IMR-90 (cell line): ENCODE data around the gene TBC1D22B. TPM values are rescaled to one million over a fixed set of nuclear protein-coding genes. Genes with fewer than 3 reads are reported as not detected.

Experiments used
- ATAC-seq: fragments of 200-7000 bp; cut with Tn5 transposase; 2 replicates; pipeline ENCODE4 v1.9.1; 2020; ENCODE audit warnings: low read depth, mild to moderate bottlenecking, moderate library complexity
- BruUV-seq: library from RNA; stranded (reverse); fragments of 400-500 nt; replicated peaks from 2 replicates; lab custom pipeline; 2021; lab: Mats Ljungman, UMichigan
- CTCF ChIA-PET: fragments of 300-600 bp; formaldehyde crosslinking; extraction: SDS; loops from one replicate; lab custom pipeline; 2021; ENCODE audit warnings: antibody characterized with exemption; lab: Yijun Ruan, JAX
- POLR2A ChIA-PET: fragments of 300-600 bp; sonication (Branson Sonifier 250); formaldehyde crosslinking; loops from one replicate; lab custom pipeline; 2022; ENCODE audit warnings: antibody characterized with exemption; ENCODE audit not compliant: unreplicated experiment; lab: Charles Lee
- DNase-seq: peaks from one replicate; pipeline ENCODE4 v3.0.0; 2013
- H2AFZ ChIP-seq: replicated peaks from 2 replicates; pipeline ENCODE3; 2013; ENCODE audit warnings: low read length, mild to moderate bottlenecking; ENCODE audit not compliant: poor library complexity
- H2AK5ac ChIP-seq: 2 replicates; pipeline ENCODE4 v1.6.1; 2013; ENCODE audit warnings: low read depth, low read length, inconsistent platforms
- H2AK9ac ChIP-seq: replicated peaks from 2 replicates; pipeline ENCODE3; 2013; ENCODE audit warnings: mild to moderate bottlenecking, low read depth, low read length, moderate library complexity; ENCODE audit not compliant: poor library complexity
- H2BK120ac ChIP-seq: 2 replicates; pipeline ENCODE4 v1.6.1; 2013; ENCODE audit warnings: low read depth, low read length, inconsistent platforms
- H2BK15ac ChIP-seq: 3 replicates; pipeline ENCODE4 v1.6.1; 2013; ENCODE audit warnings: low read depth, low read length, inconsistent platforms
- H2BK20ac ChIP-seq: 2 replicates; pipeline ENCODE4 v1.6.1; 2013; ENCODE audit warnings: low read depth, mild to moderate bottlenecking, inconsistent platforms, low read length, moderate library complexity
- H2BK5ac ChIP-seq: 2 replicates; pipeline ENCODE4 v1.6.1; 2013; ENCODE audit warnings: mild to moderate bottlenecking, low read depth, low read length, inconsistent platforms; ENCODE audit not compliant: poor library complexity, severe bottlenecking
- H3K14ac ChIP-seq: replicated peaks from 2 replicates; pipeline ENCODE4 v1.6.1; 2013; ENCODE audit warnings: low read depth, low read length, inconsistent platforms
- H3K18ac ChIP-seq: 2 replicates; pipeline ENCODE4 v1.6.1; 2013; ENCODE audit warnings: low read depth, low read length, control low read depth
- H3K23ac ChIP-seq: 2 replicates; pipeline ENCODE4 v1.6.1; 2013; ENCODE audit warnings: low read depth, low read length, inconsistent platforms
- H3K27ac ChIP-seq: 2 replicates; pipeline ENCODE4 v1.5.1; 2013; ENCODE audit warnings: mild to moderate bottlenecking, control low read depth, low read length; ENCODE audit not compliant: insufficient read depth
- H3K27me3 ChIP-seq: 2 replicates; pipeline ENCODE4 v1.6.1; 2013; ENCODE audit warnings: low read length; ENCODE audit not compliant: control insufficient read depth, insufficient read depth
- H3K36me3 ChIP-seq: 2 replicates; pipeline ENCODE4 v1.6.1; 2013; ENCODE audit warnings: low read length, mixed read lengths; ENCODE audit not compliant: control insufficient read depth, insufficient read depth
- H3K4ac ChIP-seq: 2 replicates; pipeline ENCODE4 v1.6.1; 2013; ENCODE audit warnings: low read depth, low read length, inconsistent platforms
- H3K4me1 ChIP-seq: 2 replicates; pipeline ENCODE4 v1.6.1; 2013; ENCODE audit warnings: low read length, mixed read lengths; ENCODE audit not compliant: control insufficient read depth, insufficient read depth
- H3K4me2 ChIP-seq: 2 replicates; pipeline ENCODE4 v1.6.1; 2013; ENCODE audit warnings: low read depth, mild to moderate bottlenecking, control low read depth, low read length, moderate library complexity
- H3K4me3 ChIP-seq: 2 replicates; pipeline ENCODE4 v1.5.1; 2013; ENCODE audit warnings: low read depth, mild to moderate bottlenecking, control low read depth, low read length, moderate library complexity; ENCODE audit not compliant: insufficient read depth
- H3K56ac ChIP-seq: 2 replicates; pipeline ENCODE4 v1.6.1; 2013; ENCODE audit warnings: low read length, inconsistent platforms; ENCODE audit not compliant: insufficient read depth; ENCODE audit errors: extremely low read depth
- H3K79me1 ChIP-seq, 2 experiments: 2 replicates each; pipeline ENCODE4 v1.6.1; 2013; ENCODE audit warnings: low read length in 2 of 2, inconsistent platforms in 1 of 2, low read depth in 1 of 2
- H3K9ac ChIP-seq: 2 replicates; pipeline ENCODE4 v1.6.1; 2013; ENCODE audit warnings: low read depth, low read length, control low read depth
- H3K9me1 ChIP-seq: 2 replicates; pipeline ENCODE4 v1.6.1; 2013; ENCODE audit warnings: low read length, inconsistent platforms; ENCODE audit not compliant: insufficient read depth
- H3K9me3 ChIP-seq: 2 replicates; pipeline ENCODE4 v1.6.1; 2013; ENCODE audit warnings: low read length; ENCODE audit not compliant: control insufficient read depth, insufficient read depth
- H4K20me1 ChIP-seq: 2 replicates; pipeline ENCODE4 v1.6.1; 2013; ENCODE audit warnings: low read length, inconsistent platforms; ENCODE audit not compliant: insufficient read depth
- H4K5ac ChIP-seq: 2 replicates; pipeline ENCODE4 v1.6.1; 2013; ENCODE audit warnings: mild to moderate bottlenecking, low read depth, low read length, control low read depth
- H4K8ac ChIP-seq, 2 experiments: 2 replicates each; pipeline ENCODE4 v1.6.1; 2013; ENCODE audit warnings: low read depth in 2 of 2, low read length in 2 of 2, control low read depth in 1 of 2, inconsistent platforms in 1 of 2
- H4K91ac ChIP-seq: 2 replicates; pipeline ENCODE4 v1.6.1; 2013; ENCODE audit warnings: low read depth, low read length, inconsistent platforms; ENCODE audit not compliant: insufficient read depth
- BHLHE40 ChIP-seq: fragments of 150-350 bp; IDR thresholded peaks from 2 replicates; pipeline ENCODE4 v1.6.1; 2016; ENCODE audit warnings: mild to moderate bottlenecking, low read depth, low read length
- CEBPB ChIP-seq: IDR thresholded peaks from 2 replicates; pipeline ENCODE4 v1.6.1; 2012; ENCODE audit warnings: low read depth, low read length, improper control_type of control experiment
- CHD1 ChIP-seq: IDR thresholded peaks from 2 replicates; pipeline ENCODE4 v1.6.1; 2012; ENCODE audit warnings: low read depth, low read length, improper control_type of control experiment
- FOS ChIP-seq: fragments of 150-350 bp; IDR thresholded peaks from 2 replicates; pipeline ENCODE4 v1.6.1; 2016; ENCODE audit warnings: low read depth, low read length
- MAFK ChIP-seq: IDR thresholded peaks from 2 replicates; pipeline ENCODE4 v1.6.1; 2012; ENCODE audit warnings: low read depth, low read length, improper control_type of control experiment
- MAZ ChIP-seq: IDR thresholded peaks from 2 replicates; pipeline ENCODE4 v1.6.1; 2012; ENCODE audit warnings: low read depth, mild to moderate bottlenecking, low read length, improper control_type of control experiment, moderate library complexity, borderline replicate concordance
- MXI1 ChIP-seq: IDR thresholded peaks from 2 replicates; pipeline ENCODE4 v1.6.1; 2012; ENCODE audit warnings: low read depth, mild to moderate bottlenecking, low read length, moderate library complexity, borderline replicate concordance
- NFE2L2 ChIP-seq: fragments of 150-350 bp; IDR thresholded peaks from 2 replicates; pipeline ENCODE4 v1.6.1; 2016; ENCODE audit warnings: low read depth, mild to moderate bottlenecking, low read length
- POLR2A ChIP-seq: IDR thresholded peaks from 2 replicates; pipeline ENCODE4 v1.6.1; 2012; ENCODE audit warnings: mild to moderate bottlenecking, low read depth, low read length
- RAD21 ChIP-seq: IDR thresholded peaks from 2 replicates; pipeline ENCODE4 v1.6.1; 2012; ENCODE audit warnings: low read length, improper control_type of control experiment
- RCOR1 ChIP-seq: IDR thresholded peaks from 2 replicates; pipeline ENCODE4 v1.6.1; 2012; ENCODE audit warnings: mild to moderate bottlenecking, low read length, improper control_type of control experiment; ENCODE audit not compliant: insufficient replicate concordance
- RFX5 ChIP-seq: IDR thresholded peaks from 2 replicates; pipeline ENCODE4 v1.8.0; 2012; ENCODE audit warnings: low read depth, mild to moderate bottlenecking, low read length, moderate library complexity
- SMC3 ChIP-seq: fragments of 150-350 bp; IDR thresholded peaks from 2 replicates; pipeline ENCODE4 v1.6.1; 2016; ENCODE audit warnings: low read depth, mild to moderate bottlenecking, antibody characterized with exemption, low read length, moderate library complexity
- WGBS, 2 experiments: methylation state at CpG; one replicate each; pipeline versions ENCODE4 v1.1.5 to v1.1.7; 2013; ENCODE audit warnings: missing lambda C conversion rate in 2 of 2; ENCODE audit not compliant: insufficient read length in 1 of 2; ENCODE audit errors: extremely low coverage in 2 of 2; 5-methylcytosine and 5-hydroxymethylcytosine counted together
- dilution Hi-C: fragments of 300-500 bp; cut with HindIII; formaldehyde crosslinking; loops from one replicate; pipeline ENCODE4 v1.14.3; 2018; ENCODE audit warnings: low sequenced_read_pairs; ENCODE audit not compliant: unreplicated experiment
- in situ Hi-C: fragments of 300-500 bp; cut with MboI; formaldehyde crosslinking; loops from 3 replicates; pipeline ENCODE4 v1.14.3; 2019; ENCODE audit warnings: low sequenced_read_pairs, inconsistent platforms, mixed read lengths
- intact Hi-C: fragments of 100-400 bp; cut with micrococcal nuclease; formaldehyde crosslinking; loops from 2 replicates; pipeline ENCODE4 v1.10.0; 2022
- polyA plus RNA-seq, 3 experiments: library from polyadenylated mRNA; depleted of rRNA; stranded (reverse); fragments of >200 nt; gene quantifications; 2 replicates each; pipeline ENCODE4 v1.2.3, GENCODE V29; 2012; ENCODE audit warnings: low replicate concordance in 1 of 3
- total RNA-seq: library from RNA; depleted of rRNA; stranded (reverse); fragments of >200 nt; gene quantifications from 2 replicates; pipeline ENCODE4 v1.2.3, GENCODE V29; 2012
- TF ChIP-seq, protein P1 (sequence below): fragments of 150-350 bp; IDR thresholded peaks from 2 replicates; pipeline ENCODE4 v1.6.1; 2016; ENCODE audit warnings: low read depth, mild to moderate bottlenecking, low read length, moderate library complexity, borderline replicate concordance
- TF ChIP-seq, protein P2 (sequence below): conservative IDR thresholded peaks from 2 replicates; pipeline ENCODE4 v1.5.1; 2012; ENCODE audit warnings: mild to moderate bottlenecking, low read depth, low read length, improper control_type of control experiment

Gene TBC1D22B
- total and polyA plus RNA-seq, 2 of the 4 experiments (the other 2 are of a cell fraction), result 6.6 to 7.5 TPM

GRCh38 chr6:37321516-37322415, 64.2 kb downstream of the TBC1D22B start:
- peaks cover 16% of the 10 kb centered on the region for H3K9me1 ChIP-seq
- WGBS, 2 experiments, result 80% methylated on average over 2 of the region's 8 CpGs; no CpG with 5 or more reads in 1 of the 2 experiments
- H4K20me1 ChIP-seq, result peaks cover 4% of the 10 kb centered on the region; the same call in 1 of the 2 replicates
- in situ Hi-C loops, result no loop called here
- DNase-seq (no peak), ATAC-seq (no peak)
- no peaks in the 10 kb centered on the region for H3K9me3 ChIP-seq
- no peak overlapping the region for H4K91ac ChIP-seq
- H3K27me3 ChIP-seq, result no peaks in the 10 kb centered on the region
- H3K27ac ChIP-seq, result no peak overlapping the region
- no peak overlapping the region for H3K4me3 ChIP-seq
- no peak overlapping the region for H3K18ac ChIP-seq
- H3K4ac ChIP-seq, result no peak overlapping the region
- H3K14ac ChIP-seq, result no peak overlapping the region
- H2BK5ac ChIP-seq, result no peak overlapping the region
- H2BK20ac ChIP-seq, result no peak overlapping the region
- no peak overlapping the region for H2AFZ ChIP-seq
- no peak overlapping the region for H3K56ac ChIP-seq
- H2BK15ac ChIP-seq, result no peak overlapping the region
- ChIA-PET POLR2A (no interaction called here), CTCF (interaction anchor here (1.0 kb wide), 1 partner anchor 11 kb away, joined by 7 read pairs; no protein-coding TSS in a partner anchor)
- H4K5ac ChIP-seq, result no peak overlapping the region
- H4K8ac ChIP-seq, result no peak overlapping the region
- H3K4me1 ChIP-seq, result peaks cover 3% of the 10 kb centered on the region
- no TSS peak for BruUV-seq
- intact Hi-C loops, result no loop called here
- peaks cover 33% of the 10 kb centered on the region for H3K36me3 ChIP-seq
- no peaks in the 10 kb centered on the region for H3K79me1 ChIP-seq
- H3K23ac ChIP-seq, result no peak overlapping the region
- dilution Hi-C loops, result no loop called here
- no peak overlapping the region for H2BK120ac ChIP-seq
- H3K4me2 ChIP-seq, result no peak overlapping the region
- no peak overlapping the region for H3K9ac ChIP-seq
- no peak overlapping the region for H2AK9ac ChIP-seq
- H2AK5ac ChIP-seq, result no peak overlapping the region
- TF ChIP-seq RAD21 (no peak), RCOR1 (no peak), RFX5 (no peak), NFE2L2 (no peak), MXI1 (no peak), CEBPB (no peak), MAFK (no peak), POLR2A (no peak), MAZ (no peak), FOS (no peak), CHD1 (no peak), SMC3 (no peak), BHLHE40 (no peak)
- TF ChIP-seq, protein P1, sequence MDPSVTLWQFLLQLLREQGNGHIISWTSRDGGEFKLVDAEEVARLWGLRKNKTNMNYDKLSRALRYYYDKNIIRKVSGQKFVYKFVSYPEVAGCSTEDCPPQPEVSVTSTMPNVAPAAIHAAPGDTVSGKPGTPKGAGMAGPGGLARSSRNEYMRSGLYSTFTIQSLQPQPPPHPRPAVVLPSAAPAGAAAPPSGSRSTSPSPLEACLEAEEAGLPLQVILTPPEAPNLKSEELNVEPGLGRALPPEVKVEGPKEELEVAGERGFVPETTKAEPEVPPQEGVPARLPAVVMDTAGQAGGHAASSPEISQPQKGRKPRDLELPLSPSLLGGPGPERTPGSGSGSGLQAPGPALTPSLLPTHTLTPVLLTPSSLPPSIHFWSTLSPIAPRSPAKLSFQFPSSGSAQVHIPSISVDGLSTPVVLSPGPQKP, result no peak
- TF ChIP-seq, protein P2, sequence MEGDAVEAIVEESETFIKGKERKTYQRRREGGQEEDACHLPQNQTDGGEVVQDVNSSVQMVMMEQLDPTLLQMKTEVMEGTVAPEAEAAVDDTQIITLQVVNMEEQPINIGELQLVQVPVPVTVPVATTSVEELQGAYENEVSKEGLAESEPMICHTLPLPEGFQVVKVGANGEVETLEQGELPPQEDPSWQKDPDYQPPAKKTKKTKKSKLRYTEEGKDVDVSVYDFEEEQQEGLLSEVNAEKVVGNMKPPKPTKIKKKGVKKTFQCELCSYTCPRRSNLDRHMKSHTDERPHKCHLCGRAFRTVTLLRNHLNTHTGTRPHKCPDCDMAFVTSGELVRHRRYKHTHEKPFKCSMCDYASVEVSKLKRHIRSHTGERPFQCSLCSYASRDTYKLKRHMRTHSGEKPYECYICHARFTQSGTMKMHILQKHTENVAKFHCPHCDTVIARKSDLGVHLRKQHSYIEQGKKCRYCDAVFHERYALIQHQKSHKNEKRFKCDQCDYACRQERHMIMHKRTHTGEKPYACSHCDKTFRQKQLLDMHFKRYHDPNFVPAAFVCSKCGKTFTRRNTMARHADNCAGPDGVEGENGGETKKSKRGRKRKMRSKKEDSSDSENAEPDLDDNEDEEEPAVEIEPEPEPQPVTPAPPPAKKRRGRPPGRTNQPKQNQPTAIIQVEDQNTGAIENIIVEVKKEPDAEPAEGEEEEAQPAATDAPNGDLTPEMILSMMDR, result no peak
